CD4-positive, alpha-beta T cell treated with Interleukin-12 subunit alpha and Interleukin-12 subunit beta, for 1 hour (primary cell): Measurements from ENCODE around the gene XYLT1.

ENCODE experiments used
- DNase-seq: peaks from one replicate; pipeline ENCODE4 v3.0.0-alpha.2; 2020

Gene XYLT1

DNA sequence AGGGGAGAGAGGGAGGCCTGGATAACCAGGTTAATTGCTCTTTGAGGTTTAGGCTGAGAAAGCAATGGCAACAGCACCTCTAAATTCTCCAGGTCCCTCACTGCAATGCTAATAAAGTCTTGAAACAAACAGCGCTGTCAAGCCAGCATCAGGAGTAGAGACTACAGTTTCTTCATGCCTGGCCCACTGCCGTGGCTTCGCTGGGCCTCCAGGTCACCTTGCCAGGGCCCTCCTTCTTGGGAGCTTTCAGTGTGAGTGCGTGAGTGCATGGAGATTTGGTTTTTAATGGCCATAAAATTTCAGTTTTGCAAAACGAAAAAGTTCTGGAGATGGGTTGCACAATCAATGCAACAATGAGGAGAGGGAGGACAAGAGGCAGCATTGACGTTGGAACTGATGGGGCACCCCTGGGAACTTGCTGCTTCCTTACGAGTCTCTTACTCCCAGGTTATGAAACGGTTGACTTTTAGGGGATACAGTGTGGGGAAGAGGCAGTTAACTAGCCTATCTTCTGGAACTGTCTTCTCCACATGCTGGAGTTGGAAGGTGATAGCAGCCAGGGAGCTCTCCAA lies 229.4 kb downstream of the XYLT1 start:
- DNase-seq, result no peak

DNA sequence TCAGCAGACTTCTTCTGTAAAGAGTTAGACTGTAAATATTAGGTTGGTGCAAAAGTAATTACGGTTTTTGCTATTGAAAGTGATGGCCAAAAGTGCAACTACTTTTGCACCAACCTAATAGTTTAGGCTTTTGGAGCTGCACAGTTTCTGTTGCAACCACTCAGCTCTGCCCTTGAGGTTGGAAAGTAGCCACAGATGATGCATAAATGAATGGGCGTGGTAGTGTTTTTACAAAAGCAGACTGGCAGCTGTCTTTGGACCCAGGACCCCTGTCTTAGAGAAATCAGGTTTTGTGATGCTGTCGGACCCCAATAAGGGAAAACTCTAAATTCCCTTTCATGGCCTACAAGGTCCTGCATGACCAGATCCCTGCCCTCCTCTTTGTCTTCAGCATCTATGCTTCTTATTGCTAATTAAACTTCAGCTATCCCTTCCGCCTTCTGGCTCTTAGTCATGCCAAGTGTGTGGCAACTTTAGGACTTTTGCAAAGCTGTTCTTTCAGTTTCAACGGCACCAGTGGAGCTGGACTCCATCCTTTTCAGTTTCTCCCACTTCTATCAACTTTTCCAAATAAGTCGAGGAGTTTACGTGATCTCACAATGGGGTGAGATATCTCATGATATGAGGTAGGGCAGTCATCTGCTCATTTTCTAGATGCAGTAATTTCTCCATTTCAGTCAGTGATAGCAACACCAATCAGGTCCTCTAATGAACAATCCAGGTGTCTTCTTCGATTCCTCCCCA lies 232.3 kb downstream of the XYLT1 start:
- no peak for DNase-seq

DNA sequence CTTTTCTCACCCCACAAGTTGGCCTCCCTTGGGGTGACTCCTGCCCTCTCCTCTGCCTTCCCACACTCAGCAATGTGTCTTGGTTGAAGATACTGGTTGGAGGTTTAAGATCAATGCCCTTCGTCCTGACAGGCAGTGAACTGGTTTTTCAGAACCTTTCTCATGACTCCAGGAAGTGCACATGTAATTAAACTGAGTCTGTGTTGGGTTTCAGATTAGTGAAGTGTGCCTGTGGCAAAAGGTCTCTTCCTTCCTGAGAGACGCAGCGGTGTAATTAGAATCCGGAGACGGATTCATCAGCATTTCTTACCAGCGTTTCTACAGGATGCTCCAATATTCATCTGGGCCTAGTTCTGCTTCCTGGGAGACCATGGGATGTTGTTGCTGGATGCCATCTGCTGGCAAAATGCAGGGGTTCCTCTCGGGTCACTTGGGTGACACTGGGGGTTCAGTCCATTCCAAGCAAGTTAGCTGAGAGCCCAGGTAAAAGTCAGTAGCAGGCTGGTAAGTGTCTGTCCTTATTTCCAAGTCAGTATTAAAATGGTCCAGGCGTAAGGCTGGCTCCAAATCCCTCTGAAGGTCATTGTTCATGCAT lies 233.3 kb downstream of the XYLT1 start:
- DNase-seq, result no peak

DNA sequence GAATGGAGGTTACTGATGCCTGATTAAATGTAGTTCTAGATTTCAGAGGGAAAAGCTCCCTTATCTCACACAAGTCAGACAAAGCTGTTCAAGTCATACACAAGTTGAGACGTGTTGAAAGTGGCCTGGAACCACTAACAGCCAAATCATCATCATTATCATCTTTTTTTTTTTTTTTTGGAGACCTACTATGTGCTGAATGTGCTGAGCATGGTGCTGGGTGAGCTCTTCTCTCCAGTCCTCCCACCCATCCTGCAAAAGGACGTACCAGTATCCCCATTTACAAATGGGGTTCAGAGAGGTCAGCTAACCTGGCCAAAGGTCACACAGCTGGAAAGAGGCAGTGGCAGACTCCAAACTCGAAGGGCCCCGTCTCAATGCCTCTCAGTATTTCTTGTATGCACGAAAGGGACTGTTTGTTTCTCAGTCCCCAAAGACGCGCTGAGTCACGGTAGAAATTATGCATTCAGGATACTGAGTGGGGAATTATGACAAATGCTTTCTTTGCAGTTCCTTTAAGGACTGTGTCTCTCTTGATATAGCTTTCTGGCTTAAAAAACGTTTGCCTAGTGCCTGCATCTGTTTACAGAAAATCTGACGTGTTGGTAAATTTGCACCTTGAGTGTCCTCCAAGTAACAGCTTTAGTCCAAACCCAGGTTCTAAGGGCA lies 235.5 kb downstream of the XYLT1 start:
- DNase-seq, result no peak

DNA sequence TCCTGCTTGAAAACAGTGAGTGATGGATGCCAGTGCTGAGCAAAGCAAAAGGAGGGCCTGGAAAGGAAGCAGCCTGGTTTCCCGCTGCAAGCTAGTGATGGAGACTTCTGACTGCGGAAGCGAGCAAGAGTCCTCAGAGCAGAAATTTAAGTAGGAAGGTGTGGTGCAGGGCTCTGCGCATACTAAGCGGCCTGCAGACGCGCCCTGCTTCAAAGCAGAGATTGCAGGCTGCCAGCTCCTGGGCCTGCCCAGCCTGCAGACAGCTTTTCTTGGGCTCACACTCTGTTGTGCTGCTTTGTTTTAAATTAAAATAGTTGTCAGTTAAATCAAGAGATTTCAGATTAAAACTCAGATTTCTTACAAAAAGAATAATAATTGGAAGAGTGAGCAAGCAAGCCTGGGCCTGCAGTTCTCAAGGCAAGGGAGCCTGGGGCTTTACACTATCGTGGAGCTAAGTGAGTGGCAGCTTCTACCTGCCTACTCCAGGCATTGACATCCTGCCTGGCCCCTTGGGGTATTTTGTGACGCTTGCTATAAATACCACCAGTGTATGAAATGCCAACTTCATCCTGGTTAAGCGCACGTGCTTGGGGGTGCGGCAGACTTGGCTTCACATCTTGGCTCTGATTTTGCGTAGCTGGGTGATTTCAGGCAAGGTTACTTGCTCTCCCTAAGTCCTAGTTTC lies 237.3 kb downstream of the XYLT1 start:
- no peak for DNase-seq

- DNase-seq, result no peak
These were observed 238.3 kb downstream of the XYLT1 start for GRCh38 chr16:17232487-17232886.

DNA sequence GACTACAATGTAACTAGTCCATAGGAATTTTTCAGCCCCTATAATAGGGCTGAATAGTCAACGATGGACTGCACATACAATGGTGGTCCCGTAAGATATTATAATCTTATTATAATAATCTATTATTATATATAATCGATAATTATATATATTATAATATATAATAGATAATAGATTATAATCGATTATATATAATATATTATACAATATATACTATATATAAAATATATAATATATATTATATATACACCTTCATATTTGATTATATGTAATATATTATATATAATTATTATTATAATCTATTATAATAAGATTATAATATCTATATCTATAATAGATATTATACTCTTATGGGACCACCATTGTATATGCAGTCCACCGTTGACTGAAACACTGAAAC lies 238.8 kb downstream of the XYLT1 start:
- no peak for DNase-seq

GRCh38 chr16:17230932-17231581 lies 239.7 kb downstream of the XYLT1 start:
- DNase-seq, result no peak

- DNase-seq, result no peak
These were observed 241.0 kb downstream of the XYLT1 start for GRCh38 chr16:17229766-17230165.

GRCh38 chr16:17229131-17229530 lies 241.6 kb downstream of the XYLT1 start:
- no peak for DNase-seq

DNA sequence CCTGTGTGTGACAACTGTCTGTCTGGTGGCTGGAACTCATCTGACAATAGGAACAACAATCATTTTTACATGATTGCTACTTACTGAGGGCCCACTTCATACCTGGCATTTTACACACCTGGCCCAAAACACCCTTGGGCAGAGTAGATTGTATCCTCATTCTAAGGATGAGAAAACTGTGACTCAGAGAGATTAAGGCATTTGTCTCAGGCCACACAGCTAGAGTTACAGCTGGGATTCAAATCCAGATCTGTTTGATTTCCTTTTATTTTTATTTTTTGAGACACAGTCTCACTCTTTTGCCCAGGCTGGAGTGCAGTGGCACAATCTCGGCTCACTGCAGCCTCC lies 242.1 kb downstream of the XYLT1 start:
- no peak for DNase-seq

DNA sequence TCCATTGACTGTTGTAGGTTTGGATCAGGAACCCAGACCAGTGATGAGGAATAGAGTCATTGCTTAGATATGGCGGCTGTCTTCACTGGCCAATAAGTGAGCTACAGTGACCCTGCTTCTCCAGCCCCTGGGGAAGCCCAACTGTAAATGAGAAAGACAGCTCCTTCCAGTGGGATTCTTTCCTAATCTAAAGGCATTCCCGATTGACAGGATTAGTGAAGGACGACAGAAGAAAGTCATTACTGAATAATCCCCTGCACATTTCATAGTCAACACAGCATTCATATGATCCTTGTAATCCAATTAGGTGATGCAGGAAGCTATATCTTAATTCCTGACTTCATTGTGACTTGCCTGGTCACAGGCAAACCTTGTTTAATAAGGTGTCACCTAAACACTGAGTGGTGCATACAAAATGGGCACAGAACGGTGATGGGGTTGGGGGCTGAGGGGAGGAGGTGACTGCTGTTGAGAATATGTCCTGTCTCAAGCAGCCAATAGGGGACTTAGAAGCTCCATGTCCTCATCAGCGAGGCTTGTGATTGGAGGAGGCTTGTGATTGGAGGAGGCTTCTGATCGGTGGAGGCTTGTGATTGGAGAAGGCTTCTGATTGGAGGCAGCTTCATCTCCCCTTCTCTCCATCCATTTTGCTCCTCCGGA lies 242.6 kb downstream of the XYLT1 start:
- DNase-seq, result no peak

DNA sequence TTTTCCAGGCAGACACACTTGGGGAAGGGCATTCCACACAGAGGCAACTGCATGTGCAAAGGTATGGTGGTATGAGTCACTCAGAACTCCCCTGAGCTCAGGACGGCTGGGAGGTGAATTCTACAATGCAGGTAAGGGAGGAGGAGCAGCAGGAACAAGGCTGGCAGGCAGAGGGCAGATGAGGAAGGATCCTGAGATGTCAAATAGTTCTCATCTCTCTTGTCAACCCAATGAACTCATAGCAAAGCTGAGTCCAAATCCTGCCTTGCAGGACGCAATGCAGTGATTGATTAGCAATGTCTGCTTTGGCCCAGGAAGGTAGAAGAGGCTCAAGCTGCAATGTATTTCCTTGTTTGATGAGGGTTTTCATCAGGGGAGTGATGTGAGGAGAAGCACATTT lies 243.5 kb downstream of the XYLT1 start:
- no peak for DNase-seq

GRCh38 chr16:17225541-17225940 lies 245.2 kb downstream of the XYLT1 start:
- no peak for DNase-seq

GRCh38 chr16:17224879-17225281 lies 245.9 kb downstream of the XYLT1 start:
- DNase-seq, result peak; percentile 37

DNA sequence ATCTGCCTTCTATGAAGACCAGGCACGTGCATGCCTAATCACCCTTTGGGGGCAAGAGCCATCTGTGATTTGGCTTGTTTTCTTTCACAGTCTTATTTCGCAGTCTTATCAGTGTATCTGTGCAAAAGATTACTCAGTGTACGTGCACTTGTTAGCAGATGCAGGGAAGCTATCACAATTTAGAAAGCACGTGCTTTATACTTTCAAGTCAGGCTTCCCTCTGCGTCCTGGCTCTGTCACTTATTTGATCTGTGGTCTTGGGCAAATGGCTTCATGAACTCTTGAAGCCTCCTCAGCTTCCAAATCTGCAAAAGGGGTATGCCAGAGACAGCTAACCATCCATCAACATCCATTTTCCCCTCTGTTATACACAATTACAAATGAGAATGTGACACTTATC lies 246.4 kb downstream of the XYLT1 start:
- DNase-seq, result no peak

- DNase-seq, result no peak
These were observed 247.2 kb downstream of the XYLT1 start for GRCh38 chr16:17223576-17223975.

DNA sequence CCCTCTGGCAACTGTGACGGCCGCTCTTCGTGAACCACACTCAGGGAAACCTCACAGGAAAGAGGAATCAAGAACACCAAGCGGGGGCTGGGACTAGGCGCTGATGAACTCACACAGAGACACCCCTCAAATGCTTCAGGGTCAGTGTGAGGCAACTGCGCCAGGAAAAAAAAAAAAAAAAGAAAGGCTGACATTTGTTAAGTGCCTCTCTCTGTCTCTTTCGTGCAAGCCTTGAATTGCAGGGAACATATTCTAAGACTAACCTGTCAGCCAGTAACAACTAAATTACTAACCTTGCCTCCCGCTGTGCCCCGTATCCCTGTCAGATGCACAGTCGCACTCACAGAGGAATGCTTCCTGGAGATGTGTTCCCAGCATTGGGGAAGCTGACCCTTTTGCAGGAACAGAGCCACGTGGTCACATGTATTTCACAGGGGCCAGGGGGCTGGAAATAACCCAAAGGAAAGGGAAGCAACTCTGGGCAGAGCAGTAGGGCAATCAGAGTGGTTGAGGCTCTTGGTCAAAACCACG lies 247.8 kb downstream of the XYLT1 start:
- DNase-seq, result no peak

DNA sequence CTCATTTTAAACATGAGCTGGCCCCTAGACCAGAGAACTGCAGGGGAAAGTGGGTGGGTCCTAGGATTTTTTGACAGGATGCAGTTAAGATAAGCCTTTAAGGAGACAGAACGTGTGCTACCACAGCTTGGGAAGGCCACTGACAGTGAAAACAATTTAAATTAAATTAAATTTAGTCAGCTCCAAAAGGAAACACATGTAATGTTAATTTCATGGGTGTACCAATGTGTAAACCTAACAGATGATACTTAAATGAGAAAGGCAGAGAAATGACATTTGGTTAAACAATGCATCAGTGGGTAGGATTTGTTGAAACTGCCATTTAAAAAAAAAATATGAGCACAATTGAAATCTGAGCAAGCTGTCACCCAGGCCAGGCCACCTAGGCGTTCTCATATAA lies 250.8 kb downstream of the XYLT1 start:
- no peak for DNase-seq

- DNase-seq, result no peak
These were observed 254.8 kb downstream of the XYLT1 start for GRCh38 chr16:17215936-17216335.

DNA sequence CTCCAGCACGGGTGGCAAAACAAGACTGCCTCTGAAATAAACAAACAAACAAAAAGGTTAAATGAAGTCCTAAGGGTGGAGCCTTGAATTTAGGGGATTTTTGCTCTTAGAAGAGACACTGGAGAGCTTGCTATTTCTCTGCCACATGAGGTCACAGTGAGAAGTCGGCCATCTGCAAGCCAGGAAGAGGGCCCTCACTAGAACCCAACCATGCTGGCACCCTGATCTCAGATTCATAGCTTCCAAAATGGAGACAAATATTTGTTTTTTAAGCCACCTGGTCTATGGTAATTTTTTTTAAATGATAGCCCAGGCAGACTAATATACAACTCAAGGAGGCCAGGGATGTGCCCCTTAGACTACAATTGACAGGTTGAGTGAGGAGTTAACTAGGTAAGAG lies 255.5 kb downstream of the XYLT1 start:
- no peak for DNase-seq

DNA sequence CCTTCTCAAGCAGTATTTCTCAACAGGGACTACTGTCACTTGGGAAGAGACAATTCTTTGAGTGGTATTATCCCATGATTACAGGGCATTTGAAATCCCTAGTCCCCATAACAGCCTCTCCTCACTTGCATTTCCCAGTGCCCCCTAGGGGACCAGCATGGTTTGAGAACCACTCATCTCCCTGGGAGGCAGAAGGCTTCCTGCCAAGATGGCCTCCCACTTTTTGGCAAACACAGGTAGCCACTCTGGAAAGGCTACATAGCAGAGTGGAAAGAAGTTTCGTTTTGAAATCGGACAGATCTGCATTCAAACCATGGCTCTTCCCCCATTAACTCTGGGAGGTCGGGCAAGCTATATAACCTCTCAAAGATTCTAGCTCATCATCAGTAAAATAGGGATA lies 256.8 kb downstream of the XYLT1 start:
- DNase-seq, result no peak
